Neural cell (in vitro differentiated cells): ENCODE results near the gene DEAF1.
"Not testable (repeated sequence)": the region's sequence is repeated elsewhere in the genome, so short reads cannot be mapped to it uniquely, and the experiment has no call there.

Source experiments
- EZH2 ChIP-seq: fragments of 200-600, 300-800 bp; shearing (Covaris generic), sonication (generic); IDR thresholded peaks from 2 replicates; pipeline ENCODE4 v1.6.1; 2014; ENCODE audit warnings: antibody characterized with exemption, low read length, borderline replicate concordance, mild to moderate bottlenecking; ENCODE audit not compliant: insufficient read depth, poor library complexity, severe bottlenecking
- TF ChIP-seq, protein P1 (sequence below): fragments of 450-650 bp; IDR thresholded peaks from 2 replicates; pipeline ENCODE4 v1.5.1; 2014; ENCODE audit warnings: antibody characterized with exemption, mild to moderate bottlenecking, moderate library complexity; ENCODE audit not compliant: poor library complexity, severe bottlenecking

DNA sequence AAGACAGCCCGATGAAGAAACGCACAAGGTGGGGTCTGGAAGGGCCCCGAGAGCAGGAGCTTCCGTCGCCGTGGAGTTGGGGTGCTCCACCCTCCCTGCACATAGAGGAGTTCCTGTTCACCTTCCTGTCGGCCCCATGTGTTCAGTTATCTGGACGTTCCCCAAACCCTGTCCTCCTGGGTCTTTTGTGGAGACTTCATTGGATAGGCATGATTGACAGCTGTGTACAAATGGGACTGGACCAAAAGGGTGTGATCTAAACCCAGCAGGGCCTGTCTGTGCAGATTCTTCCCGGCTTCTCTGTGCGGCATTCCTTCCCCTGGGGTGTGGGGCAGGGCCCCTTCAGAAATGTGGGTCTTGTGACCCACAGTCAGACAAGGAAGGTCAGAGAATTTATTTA, 42.9 kb upstream of the DEAF1 start:
- TF ChIP-seq, protein P1, sequence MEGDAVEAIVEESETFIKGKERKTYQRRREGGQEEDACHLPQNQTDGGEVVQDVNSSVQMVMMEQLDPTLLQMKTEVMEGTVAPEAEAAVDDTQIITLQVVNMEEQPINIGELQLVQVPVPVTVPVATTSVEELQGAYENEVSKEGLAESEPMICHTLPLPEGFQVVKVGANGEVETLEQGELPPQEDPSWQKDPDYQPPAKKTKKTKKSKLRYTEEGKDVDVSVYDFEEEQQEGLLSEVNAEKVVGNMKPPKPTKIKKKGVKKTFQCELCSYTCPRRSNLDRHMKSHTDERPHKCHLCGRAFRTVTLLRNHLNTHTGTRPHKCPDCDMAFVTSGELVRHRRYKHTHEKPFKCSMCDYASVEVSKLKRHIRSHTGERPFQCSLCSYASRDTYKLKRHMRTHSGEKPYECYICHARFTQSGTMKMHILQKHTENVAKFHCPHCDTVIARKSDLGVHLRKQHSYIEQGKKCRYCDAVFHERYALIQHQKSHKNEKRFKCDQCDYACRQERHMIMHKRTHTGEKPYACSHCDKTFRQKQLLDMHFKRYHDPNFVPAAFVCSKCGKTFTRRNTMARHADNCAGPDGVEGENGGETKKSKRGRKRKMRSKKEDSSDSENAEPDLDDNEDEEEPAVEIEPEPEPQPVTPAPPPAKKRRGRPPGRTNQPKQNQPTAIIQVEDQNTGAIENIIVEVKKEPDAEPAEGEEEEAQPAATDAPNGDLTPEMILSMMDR: not testable (repeated sequence)
- TF ChIP-seq EZH2: not testable (repeated sequence)
